Activated effector memory CD4-positive, alpha-beta T cell treated with anti-CD3 and anti-CD28 coated beads, Interleukin-2, amount 50 U/mL, for 16 hours (primary cell): Measurements from ENCODE around the gene AARS2.

Experiments
- DNase-seq: peaks from one replicate; pipeline ENCODE4 v3.0.0-alpha.2; 2020

AARS2 gene

GRCh38 chr6:44260011-44260410, 53.1 kb downstream of the AARS2 start:
- no peak for DNase-seq

- DNase-seq: no peak
These were observed 54.2 kb downstream of the AARS2 start for GRCh38 chr6:44258921-44259320.

- no peak for DNase-seq
These were observed 54.8 kb downstream of the AARS2 start for GRCh38 chr6:44258325-44258863.

GRCh38 chr6:44257753-44258324, 55.3 kb downstream of the AARS2 start:
- DNase-seq: no peak

- DNase-seq: peak; percentile 88
These were observed 56.0 kb downstream of the AARS2 start, which contains the start of gene SLC35B2 for GRCh38 chr6:44257025-44257752. Gene SLC35B2, minus strand, starts transcription at chr6:44257528. Its CDS starts 118 bp downstream, at chr6:44257410.

GRCh38 chr6:44256775-44257024, 56.4 kb downstream of the AARS2 start:
- DNase-seq: no peak

GRCh38 chr6:44255871-44256774, 57.0 kb downstream of the AARS2 start:
- peak; percentile 70 for DNase-seq

- peak; percentile 76 for DNase-seq
These were observed 57.9 kb downstream of the AARS2 start for GRCh38 chr6:44255105-44255808.

GRCh38 chr6:44254191-44255104, 58.7 kb downstream of the AARS2 start:
- peak; percentile 70 for DNase-seq

GRCh38 chr6:44253307-44254101, 59.6 kb downstream of the AARS2 start:
- peak; percentile 85 for DNase-seq

GRCh38 chr6:44251576-44252524, 61.3 kb downstream of the AARS2 start:
- DNase-seq: no peak

GRCh38 chr6:44250718-44251123, 62.4 kb downstream of the AARS2 start:
- no peak for DNase-seq

GRCh38 chr6:44250067-44250717, 63.0 kb downstream of the AARS2 start:
- DNase-seq: no peak
